Activated effector memory CD4-positive, alpha-beta T cell treated with Interleukin-2 at 50 U/mL for 16 hours (primary cell): ENCODE data around the gene MIF4GD.

Experiments used
- DNase-seq: peaks from one replicate; pipeline ENCODE4 v3.0.0-alpha.2; 2020

MIF4GD gene

GRCh38 chr17:75231071-75231470 lies 40.0 kb downstream of the MIF4GD start:
- no peak for DNase-seq

GRCh38 chr17:75228847-75229246 lies 42.2 kb downstream of the MIF4GD start:
- no peak for DNase-seq

GRCh38 chr17:75228305-75228704 lies 42.7 kb downstream of the MIF4GD start:
- DNase-seq, result no peak

GRCh38 chr17:75227729-75228128 lies 43.3 kb downstream of the MIF4GD start:
- no peak for DNase-seq

GRCh38 chr17:75225016-75225415 lies 46.0 kb downstream of the MIF4GD start:
- no peak for DNase-seq

- no peak for DNase-seq
Observed at GRCh38 chr17:75219815-75220214, 51.2 kb downstream of the MIF4GD start.

- DNase-seq, result no peak
Observed at GRCh38 chr17:75218131-75218530, 52.9 kb downstream of the MIF4GD start.
